GM12872 (cell line): Measurements from ENCODE around the gene PKD2.

Experiments used
- CTCF ChIP-seq: IDR thresholded peaks from 3 replicates; pipeline ENCODE4 v1.5.1; 2011; ENCODE audit warnings: low read depth, mild to moderate bottlenecking, low read length, moderate library complexity; ENCODE audit not compliant: insufficient read depth

Gene PKD2

DNA sequence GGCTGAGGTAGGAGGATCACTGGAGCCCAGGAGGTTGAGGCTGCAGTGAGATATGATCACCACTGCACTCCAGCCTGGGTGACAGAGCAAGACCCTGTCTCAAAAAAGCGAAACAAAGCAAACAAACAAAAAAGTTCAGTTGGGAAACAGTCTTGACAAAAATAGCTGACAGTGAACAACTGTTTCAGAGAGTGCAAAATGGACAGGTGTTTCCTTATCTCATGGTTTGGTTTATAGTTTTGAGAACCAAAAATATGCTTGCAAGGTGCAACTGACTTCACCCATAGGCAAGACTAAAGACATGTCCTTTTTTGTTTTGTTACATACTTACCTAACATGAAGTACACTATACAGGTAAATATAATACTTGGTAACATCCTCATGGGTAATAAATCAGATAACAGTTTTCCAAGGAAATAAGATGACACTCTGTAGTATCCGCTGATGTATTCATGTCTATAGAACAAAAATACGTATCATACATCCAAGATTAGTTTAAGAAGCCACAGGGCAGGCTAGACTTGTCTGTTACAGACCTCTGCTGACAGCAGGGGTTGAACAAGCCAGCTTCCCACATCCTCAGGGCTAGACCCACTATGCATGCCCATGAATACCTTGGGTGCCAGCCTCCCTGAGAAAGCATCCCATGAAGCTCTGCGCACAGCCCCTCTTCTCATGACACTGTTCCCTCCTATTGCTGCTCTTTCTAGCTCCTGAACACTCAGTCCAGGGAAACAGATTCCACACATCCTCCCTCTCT is 91.7 kb downstream of the PKD2 start:
- no peak for TF ChIP-seq CTCF

- TF ChIP-seq CTCF = no peak
These were observed 93.7 kb downstream of the PKD2 start for GRCh38 chr4:88101165-88101564.

DNA sequence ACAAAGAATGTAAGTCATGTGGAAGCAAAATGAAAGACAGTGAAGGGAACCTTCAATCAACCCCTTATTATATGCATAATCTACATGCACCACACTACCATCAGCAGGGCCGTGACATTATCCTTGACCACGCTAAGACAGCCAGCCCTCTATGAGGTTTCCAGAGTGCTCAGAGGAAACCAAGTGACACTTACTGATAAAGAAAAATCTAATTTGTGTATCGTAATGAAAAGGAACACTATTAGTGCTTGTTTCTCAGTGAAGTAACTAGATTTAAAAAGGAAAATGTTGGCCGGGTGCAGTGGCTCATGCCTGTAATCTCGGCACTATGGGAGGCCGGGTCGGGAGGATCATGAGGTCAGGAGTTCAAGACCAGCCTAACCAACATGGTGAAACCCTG is 94.6 kb downstream of the PKD2 start:
- TF ChIP-seq CTCF = no peak

GRCh38 chr4:88104902-88105610 is 97.6 kb downstream of the PKD2 start:
- TF ChIP-seq CTCF = no peak

- no peak for TF ChIP-seq CTCF
These were observed 98.8 kb downstream of the PKD2 start for GRCh38 chr4:88106205-88106604.

GRCh38 chr4:88107406-88108107 is 100.1 kb downstream of the PKD2 start:
- no peak for TF ChIP-seq CTCF

DNA sequence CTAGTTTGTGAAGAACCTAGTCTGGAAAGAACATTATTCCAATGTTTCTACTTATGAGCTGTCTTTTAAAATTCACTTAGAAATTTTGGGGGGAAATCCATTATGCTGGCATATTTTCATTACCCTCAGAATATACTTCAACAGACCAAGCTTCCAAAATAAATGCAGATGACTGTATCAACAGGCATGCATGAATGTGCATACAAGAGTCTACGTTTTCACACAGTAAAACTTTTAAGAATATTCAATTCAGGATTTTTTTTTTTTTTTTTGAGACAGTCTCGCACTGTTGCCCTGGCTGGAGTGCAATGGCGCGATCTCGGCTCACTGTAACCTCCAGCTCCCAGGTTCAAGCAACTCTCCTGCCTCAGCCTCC is 101.3 kb downstream of the PKD2 start:
- TF ChIP-seq CTCF = no peak
